ENCODE measurements around the gene SPATA22. TPM values are rescaled to one million over a fixed set of nuclear protein-coding genes. Genes with fewer than 3 reads are reported as not detected.

SPATA22 gene
- total and polyA plus RNA-seq, 2 of the 13 experiments (the other 11 are each of a cell fraction or from before 2014, with no cell fraction given), result not detected

GRCh38 chr17:3510090-3510489 is 38.5 kb upstream of the SPATA22 start (continued):
- TF ChIP-seq, protein P1, sequence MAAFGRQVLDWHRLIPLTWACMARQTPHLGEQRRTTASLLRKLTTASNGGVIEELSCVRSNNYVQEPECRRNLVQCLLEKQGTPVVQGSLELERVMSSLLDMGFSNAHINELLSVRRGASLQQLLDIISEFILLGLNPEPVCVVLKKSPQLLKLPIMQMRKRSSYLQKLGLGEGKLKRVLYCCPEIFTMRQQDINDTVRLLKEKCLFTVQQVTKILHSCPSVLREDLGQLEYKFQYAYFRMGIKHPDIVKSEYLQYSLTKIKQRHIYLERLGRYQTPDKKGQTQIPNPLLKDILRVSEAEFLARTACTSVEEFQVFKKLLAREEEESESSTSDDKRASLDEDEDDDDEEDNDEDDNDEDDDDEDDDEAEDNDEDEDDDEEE (CRISPR knock-in tag; IDR thresholded peaks at IDR 0.05), result no peak
- no peak for TF ChIP-seq GZF1 (CRISPR knock-in tag; IDR thresholded peaks at IDR 0.05)
- TF ChIP-seq PRDM15 (CRISPR knock-in tag; IDR thresholded peaks at IDR 0.05), result no peak
- no peak for TF ChIP-seq ZNF256 (CRISPR knock-in tag; conservative IDR thresholded peaks at IDR 0.05)
- no peak for TF ChIP-seq ZFP91 (CRISPR knock-in tag; IDR thresholded peaks at IDR 0.05; ENCODE audit: borderline replicate concordance)

DNA sequence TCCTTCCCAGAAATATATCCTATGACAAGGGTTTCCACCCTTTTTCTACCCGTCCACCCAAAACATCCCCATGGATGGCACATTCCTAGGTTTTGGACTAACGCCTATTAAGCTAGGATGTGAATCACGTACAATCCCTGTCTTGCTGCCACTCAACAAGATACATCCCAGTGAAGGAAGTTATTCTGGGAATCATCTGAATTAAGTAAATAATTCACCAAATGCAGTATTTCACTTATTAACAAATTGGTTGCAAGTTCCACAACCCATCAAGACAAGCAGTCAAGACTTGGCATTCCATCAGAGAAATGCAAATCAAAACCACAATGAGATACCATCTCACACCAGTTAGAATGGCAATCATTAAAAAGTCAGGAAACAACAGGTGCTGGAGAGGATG is 36.2 kb upstream of the SPATA22 start:
- BruUV-seq (replicated peaks), result no TSS peak
- no peaks in the 10 kb centered on the region for H3K36me3 ChIP-seq (replicated peaks in 1 of 2; ENCODE audit: control insufficient read depth in 1 of 2, insufficient read depth in 2 of 2, low read length in 2 of 2)
- in situ Hi-C loops (cut with HindIII; ENCODE audit: extremely low pct_ligation_motif_present, low pct_unique_long_range_greater_than_20kb), result no loop called here

More for the DNA sequence above, 36.2 kb upstream of the SPATA22 start:
- no peak for TF ChIP-seq HNRNPH1 (optimal IDR thresholded peaks at IDR 0.05; ENCODE audit: low read depth, low read length)
- TF ChIP-seq ARID3A (IDR thresholded peaks at IDR 0.05; ENCODE audit: low read depth, low read length), result no peak
- no peak for TF ChIP-seq ETV5 (CRISPR knock-in tag; IDR thresholded peaks at IDR 0.05; ENCODE audit: borderline replicate concordance)
- TF ChIP-seq ZFX (CRISPR knock-in tag; IDR thresholded peaks at IDR 0.05; ENCODE audit: low read depth), result no peak
- TF ChIP-seq SALL2 (CRISPR knock-in tag; IDR thresholded peaks at IDR 0.05), result no peak
- no peaks in the 10 kb centered on the region for H4K20me1 ChIP-seq (ENCODE audit: insufficient read depth, low read length)
- H3K4me2 ChIP-seq (ENCODE audit: low read depth, low read length), result no peak overlapping the region
- H2AFZ ChIP-seq (ENCODE audit: low read length), result no peak overlapping the region
- H3K9ac ChIP-seq (ENCODE audit: insufficient read depth, low read depth, low read length), result no peak overlapping the region
- H3K79me2 ChIP-seq (ENCODE audit: insufficient read depth, low read length), result no peaks in the 10 kb centered on the region
- ChIA-PET POLR2A (no interaction called here), CTCF (ENCODE audit: low intra/inter-chr PET ratio, low total read pairs) (no interaction called here)
- 0 out of 2 replicates have a peak, but pooled peaks cover 2% of the 10 kb centered on the region for H3K4me1 ChIP-seq (ENCODE audit: insufficient read depth, low read length)
- no peaks in the 10 kb centered on the region for H3K27me3 ChIP-seq (ENCODE audit: control insufficient read depth in 1 of 2, insufficient read depth in 2 of 2, low read length in 2 of 2)
- ATAC-seq, result no peak
- no peak overlapping the region for H3K27ac ChIP-seq (ENCODE audit: extremely low read length, insufficient read depth, low read length)
- FAIRE-seq, result no peak
- H3K4me3 ChIP-seq (replicated peaks in 1 of 3; ENCODE audit: insufficient read depth in 1 of 3, low read depth in 2 of 3, low read length in 3 of 3), result no peak overlapping the region
- no peaks in the 10 kb centered on the region for H3K9me3 ChIP-seq (ENCODE audit: low read length)
- DNase-seq (ENCODE audit: low spot score), result no peak
- intact Hi-C loops (cut with micrococcal nuclease; ENCODE audit: unreplicated experiment), result no loop called here
- 19% methylated on average over 3 of the region's 3 CpGs for WGBS (ENCODE audit: low lambda C conversion rate)

All from HepG2 (cell line).